HPDE6-E6E7 (cell line): ENCODE results near the gene TTC31.

Experiments
- DNase-seq: peaks from one replicate; pipeline ENCODE4 v3.0.0; 2011; ENCODE audit warnings: missing footprints; ENCODE audit errors: extremely low spot score

TTC31 gene

GRCh38 chr2:74503506-74504475 lies 20.9 kb downstream of the TTC31 start:
- DNase-seq, result no peak

GRCh38 chr2:74504591-74504990 lies 21.7 kb downstream of the TTC31 start:
- DNase-seq, result no peak

GRCh38 chr2:74505448-74506246 lies 22.8 kb downstream of the TTC31 start:
- DNase-seq, result no peak

- DNase-seq, result peak; percentile 93
Measured at GRCh38 chr2:74507145-74507925, 24.5 kb downstream of the TTC31 start, which contains the start of gene PCGF1. TSS of gene PCGF1 (minus strand) at chr2:74507695. CDS start at chr2:74507668, 27 bp downstream.

- DNase-seq, result no peak
Measured at GRCh38 chr2:74507926-74508520, 25.1 kb downstream of the TTC31 start.

GRCh38 chr2:74510272-74510671 lies 27.4 kb downstream of the TTC31 start:
- DNase-seq, result no peak

- DNase-seq, result no peak
Measured at GRCh38 chr2:74511104-74511989, 28.5 kb downstream of the TTC31 start.

GRCh38 chr2:74512744-74513604 lies 30.1 kb downstream of the TTC31 start:
- DNase-seq, result no peak

- no peak for DNase-seq
Measured at GRCh38 chr2:74513605-74514367, 30.9 kb downstream of the TTC31 start.

- no peak for DNase-seq
Measured at GRCh38 chr2:74514368-74515270, 31.7 kb downstream of the TTC31 start, which contains the start of gene TLX2. TSS of gene TLX2 (plus strand) at chr2:74514450. CDS start at chr2:74514807, 357 bp downstream.

GRCh38 chr2:74515271-74515980 lies 32.5 kb downstream of the TTC31 start:
- no peak for DNase-seq

- DNase-seq, result no peak
Measured at GRCh38 chr2:74515981-74516633, 33.2 kb downstream of the TTC31 start.

- DNase-seq, result no peak
Measured at GRCh38 chr2:74516650-74517049, 33.8 kb downstream of the TTC31 start.

- no peak for DNase-seq
Measured at GRCh38 chr2:74522516-74522915, 39.6 kb downstream of the TTC31 start.

GRCh38 chr2:74524005-74524404 lies 41.1 kb downstream of the TTC31 start:
- DNase-seq, result no peak
